GM12874 (cell line): Measurements from ENCODE around the gene CPT1C.

ENCODE experiments used
- TF ChIP-seq, protein P1 (sequence below): IDR thresholded peaks from 2 replicates; pipeline ENCODE4 v1.5.1; 2011; ENCODE audit warnings: low read depth, mild to moderate bottlenecking, control low read depth, low read length, moderate library complexity; ENCODE audit not compliant: insufficient read depth

CPT1C gene

GRCh38 chr19:49676136-49676783 lies 14.7 kb upstream of the CPT1C start:
- TF ChIP-seq, protein P1, sequence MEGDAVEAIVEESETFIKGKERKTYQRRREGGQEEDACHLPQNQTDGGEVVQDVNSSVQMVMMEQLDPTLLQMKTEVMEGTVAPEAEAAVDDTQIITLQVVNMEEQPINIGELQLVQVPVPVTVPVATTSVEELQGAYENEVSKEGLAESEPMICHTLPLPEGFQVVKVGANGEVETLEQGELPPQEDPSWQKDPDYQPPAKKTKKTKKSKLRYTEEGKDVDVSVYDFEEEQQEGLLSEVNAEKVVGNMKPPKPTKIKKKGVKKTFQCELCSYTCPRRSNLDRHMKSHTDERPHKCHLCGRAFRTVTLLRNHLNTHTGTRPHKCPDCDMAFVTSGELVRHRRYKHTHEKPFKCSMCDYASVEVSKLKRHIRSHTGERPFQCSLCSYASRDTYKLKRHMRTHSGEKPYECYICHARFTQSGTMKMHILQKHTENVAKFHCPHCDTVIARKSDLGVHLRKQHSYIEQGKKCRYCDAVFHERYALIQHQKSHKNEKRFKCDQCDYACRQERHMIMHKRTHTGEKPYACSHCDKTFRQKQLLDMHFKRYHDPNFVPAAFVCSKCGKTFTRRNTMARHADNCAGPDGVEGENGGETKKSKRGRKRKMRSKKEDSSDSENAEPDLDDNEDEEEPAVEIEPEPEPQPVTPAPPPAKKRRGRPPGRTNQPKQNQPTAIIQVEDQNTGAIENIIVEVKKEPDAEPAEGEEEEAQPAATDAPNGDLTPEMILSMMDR = no peak

DNA sequence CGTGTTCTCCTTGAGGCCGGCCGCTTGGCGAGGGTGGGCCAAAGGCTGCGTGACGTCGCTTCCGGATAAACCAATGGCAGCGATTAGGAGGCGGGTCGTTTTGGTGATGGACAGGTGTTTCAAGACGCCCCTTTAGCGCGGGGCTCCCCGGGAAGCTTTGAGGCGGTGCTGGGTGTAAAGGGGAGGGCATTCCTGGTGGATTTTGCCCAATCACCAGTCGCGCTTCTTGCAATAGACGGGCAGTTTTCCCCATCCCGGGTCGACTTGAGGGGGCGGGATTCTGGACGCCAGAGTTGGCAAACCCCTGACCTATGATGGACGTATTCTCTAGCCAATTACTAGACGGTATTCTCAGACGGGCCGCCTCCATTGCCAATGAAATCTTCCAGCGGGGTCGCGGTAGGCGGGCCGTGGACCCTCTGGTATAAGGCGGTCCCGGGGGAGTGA lies 14.1 kb upstream of the CPT1C start:
- TF ChIP-seq, protein P1 = no peak

DNA sequence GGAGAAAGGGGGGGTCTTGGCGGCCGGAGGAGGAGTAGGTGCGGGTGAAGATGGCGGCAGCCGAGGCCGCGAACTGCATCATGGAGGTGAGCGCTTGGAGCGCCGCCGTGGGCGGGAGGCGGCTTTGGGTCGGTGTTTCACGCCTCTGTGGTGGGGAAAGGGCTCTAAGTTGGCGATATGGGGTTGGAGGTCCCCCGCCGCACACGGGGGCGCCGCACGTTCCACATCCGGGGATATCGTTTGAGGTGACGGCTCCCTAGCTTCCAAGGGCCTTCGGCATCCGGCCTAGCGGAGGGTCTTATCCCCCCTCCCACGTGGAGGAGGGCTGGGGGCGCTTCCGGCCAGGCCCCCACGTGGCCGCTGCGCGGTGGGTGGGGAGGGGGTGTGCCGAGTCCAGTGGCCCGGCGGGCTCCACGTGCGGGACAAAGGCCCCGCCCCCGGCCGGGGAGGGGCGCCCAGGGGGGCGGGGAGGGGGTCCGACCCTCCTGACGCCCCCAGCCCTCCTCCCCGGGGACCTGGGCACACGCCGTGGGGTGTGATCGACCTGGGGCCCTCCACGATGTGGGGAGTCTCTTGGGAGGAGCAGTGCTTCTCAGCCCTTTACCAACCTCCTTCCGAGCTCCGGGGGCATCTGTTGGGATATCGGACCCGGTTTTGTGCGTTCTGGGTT lies 13.6 kb upstream of the CPT1C start, which contains the start of gene PRMT1:
PRMT1 (plus strand) TSS at position 41 of the 670 bp plus-strand sequence; CDS start at position 51, 10 bp downstream.
- TF ChIP-seq, protein P1 = no peak

GRCh38 chr19:49677901-49678674 lies 12.8 kb upstream of the CPT1C start:
- TF ChIP-seq, protein P1 = peak; percentile 61

DNA sequence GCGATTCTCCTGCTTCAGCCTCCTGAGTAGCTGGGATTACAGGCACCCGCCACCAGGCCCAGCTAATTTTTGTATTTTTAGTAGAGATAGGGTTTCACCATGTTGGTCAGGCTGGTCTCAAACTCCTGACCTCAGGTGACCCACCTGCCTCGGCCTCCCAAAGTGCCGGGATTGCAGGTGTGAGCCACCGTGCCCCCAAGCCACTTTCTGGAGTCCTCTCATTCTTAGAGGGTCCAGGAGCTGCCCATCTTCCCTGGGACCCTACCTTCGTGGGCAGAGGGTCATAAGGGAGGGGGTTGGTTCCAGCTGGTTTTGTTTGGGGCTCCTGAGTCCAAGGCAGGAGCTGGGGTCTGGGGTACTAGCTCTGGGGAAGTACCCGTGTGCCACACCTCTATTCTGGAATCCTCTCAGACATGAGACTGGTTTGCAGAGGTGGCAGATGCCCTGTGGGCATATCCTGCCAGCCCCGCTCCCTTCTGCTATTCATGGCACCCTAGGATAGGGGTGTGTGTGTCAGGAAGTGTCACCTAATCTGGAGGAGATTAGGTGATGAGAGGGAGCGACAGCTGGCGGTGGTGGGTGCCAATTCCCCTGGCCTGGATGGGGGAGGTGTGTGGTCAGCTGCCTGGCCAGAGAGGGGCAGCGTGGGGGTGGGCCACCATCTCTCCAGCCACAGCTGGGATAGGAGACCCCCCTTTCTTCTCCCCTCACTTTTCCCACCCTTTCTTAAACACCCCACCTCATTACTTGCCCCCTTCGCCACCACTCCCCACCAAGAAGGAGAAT lies 11.7 kb upstream of the CPT1C start:
- TF ChIP-seq, protein P1 = no peak

DNA sequence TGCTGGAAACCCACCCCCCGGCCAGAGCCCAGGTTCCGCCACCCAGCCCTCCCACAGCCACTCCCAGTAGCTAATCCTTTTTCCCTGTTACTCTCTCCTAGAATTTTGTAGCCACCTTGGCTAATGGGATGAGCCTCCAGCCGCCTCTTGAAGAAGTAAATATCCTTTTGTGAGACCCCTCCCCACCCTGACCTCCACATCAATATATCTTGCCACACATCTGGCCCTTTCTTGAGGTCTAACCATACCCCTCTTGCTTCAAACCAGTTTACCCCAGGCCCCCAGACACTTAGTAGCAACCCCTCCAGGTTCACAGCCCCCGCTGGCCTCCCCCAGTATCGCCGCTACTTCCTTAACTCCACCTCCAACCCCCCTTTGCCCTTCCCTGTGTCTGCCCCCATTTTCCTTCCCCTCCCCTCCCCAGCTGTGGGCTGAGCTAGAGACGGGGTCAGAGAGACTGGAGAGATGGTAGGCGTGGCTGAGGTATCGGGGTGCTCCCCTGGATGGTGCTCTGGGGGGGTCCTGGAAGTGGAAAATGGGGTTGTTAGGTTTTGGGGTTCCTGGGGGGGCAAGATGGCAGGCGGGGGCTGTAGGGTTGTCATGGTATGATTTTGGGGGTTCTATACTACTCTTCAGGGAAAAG lies 11.0 kb upstream of the CPT1C start:
- TF ChIP-seq, protein P1 = 0 out of 2 replicates have a peak, but pooled peaks have one; percentile 5
